GM04504 (cell line): ENCODE measurements around the gene APOA1.

ENCODE experiments used
- DNase-seq: peaks from one replicate; pipeline ENCODE4 v3.0.0-alpha.2; 2012; ENCODE audit warnings: low read depth

APOA1 gene

GRCh38 chr11:116837231-116838091 is at the start of gene APOA1:
TSS of gene APOA1 (minus strand) at chr11:116837622. CDS start at chr11:116837387, 235 bp downstream.
- no peak for DNase-seq

GRCh38 chr11:116885951-116886655 is 48.7 kb upstream of the APOA1 start:
- no peak for DNase-seq

GRCh38 chr11:116882386-116882785 is 45.0 kb upstream of the APOA1 start:
- peak; percentile 84 for DNase-seq

- DNase-seq = no peak
Observed at GRCh38 chr11:116881143-116881542, 43.7 kb upstream of the APOA1 start.

GRCh38 chr11:116879800-116880625 is 42.6 kb upstream of the APOA1 start:
- DNase-seq = no peak

GRCh38 chr11:116876656-116877055 is 39.2 kb upstream of the APOA1 start:
- DNase-seq = no peak

- no peak for DNase-seq
Observed at GRCh38 chr11:116875194-116875593, 37.8 kb upstream of the APOA1 start.

GRCh38 chr11:116874251-116874650 is 36.8 kb upstream of the APOA1 start:
- DNase-seq = no peak

GRCh38 chr11:116873381-116873780 is 36.0 kb upstream of the APOA1 start:
- no peak for DNase-seq

- DNase-seq = peak; percentile 90
Observed at GRCh38 chr11:116871248-116871647, 33.8 kb upstream of the APOA1 start.

GRCh38 chr11:116870054-116870453 is 32.6 kb upstream of the APOA1 start:
- no peak for DNase-seq

- DNase-seq = no peak
Observed at GRCh38 chr11:116869610-116870009, 32.2 kb upstream of the APOA1 start.

GRCh38 chr11:116868066-116868465 is 30.6 kb upstream of the APOA1 start:
- DNase-seq = no peak

- no peak for DNase-seq
Observed at GRCh38 chr11:116867619-116868018, 30.2 kb upstream of the APOA1 start.

- no peak for DNase-seq
Observed at GRCh38 chr11:116866804-116867455, 29.5 kb upstream of the APOA1 start.

GRCh38 chr11:116865696-116866095 is 28.3 kb upstream of the APOA1 start:
- peak; percentile 84 for DNase-seq

- no peak for DNase-seq
Observed at GRCh38 chr11:116864531-116864930, 27.1 kb upstream of the APOA1 start.

GRCh38 chr11:116862951-116863350 is 25.5 kb upstream of the APOA1 start:
- DNase-seq = no peak

GRCh38 chr11:116862185-116862584 is 24.8 kb upstream of the APOA1 start:
- DNase-seq = no peak

- DNase-seq = no peak
Observed at GRCh38 chr11:116861539-116861938, 24.1 kb upstream of the APOA1 start.

- DNase-seq = no peak
Observed at GRCh38 chr11:116860303-116860702, 22.9 kb upstream of the APOA1 start.

- DNase-seq = no peak
Observed at GRCh38 chr11:116859175-116859574, 21.8 kb upstream of the APOA1 start.
